CD4-positive, alpha-beta T cell treated with Interleukin-2 at 100 ng/mL for 4 hours (primary cell): Measurements from ENCODE around the gene CYTIP.
"Not testable (repeated sequence)": the region's sequence is repeated elsewhere in the genome, so short reads cannot be mapped to it uniquely, and the experiment has no call there.

ENCODE experiments used
- DNase-seq: peaks from one replicate; pipeline ENCODE4 v3.0.0-alpha.2; 2020; ENCODE audit warnings: low spot score

The CYTIP gene

DNA sequence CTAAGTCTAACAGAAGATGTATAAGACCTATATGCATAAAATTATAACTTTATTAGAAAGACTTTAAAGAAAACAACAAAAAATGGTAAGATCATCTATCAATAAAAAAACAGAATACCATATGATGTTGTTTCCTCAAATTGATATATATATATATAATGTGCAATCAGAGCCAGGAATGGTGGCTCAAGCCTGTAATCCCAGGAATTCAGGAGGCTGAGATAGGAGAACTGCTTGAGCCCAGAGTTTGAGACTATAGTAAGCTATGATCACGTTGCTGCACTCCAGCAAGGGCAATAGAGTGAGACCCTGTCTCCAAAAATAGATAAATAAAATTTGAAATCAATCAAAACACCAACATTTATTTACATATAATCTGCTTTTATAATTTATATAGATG, 19.5 kb downstream of the CYTIP start:
- no peak for DNase-seq

DNA sequence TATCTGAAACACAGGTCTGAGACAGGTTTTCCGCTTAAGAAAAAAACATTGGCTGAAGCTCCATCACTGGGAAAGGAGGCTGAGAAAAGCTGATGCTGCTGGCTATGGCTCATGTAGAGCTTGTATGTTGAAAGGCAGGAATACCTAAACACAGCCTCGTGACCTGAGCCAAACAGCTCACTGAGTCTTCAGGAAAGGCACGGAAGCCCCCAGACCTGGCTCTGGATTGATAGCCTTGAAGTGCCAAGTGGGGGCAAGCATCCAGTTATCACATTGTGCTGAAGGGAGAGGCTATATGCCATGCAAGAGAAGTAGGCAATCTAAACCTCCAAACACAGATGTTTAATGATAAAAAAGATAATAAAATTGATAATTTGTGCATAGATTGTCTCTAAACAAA, 21.9 kb downstream of the CYTIP start:
- DNase-seq = no peak

DNA sequence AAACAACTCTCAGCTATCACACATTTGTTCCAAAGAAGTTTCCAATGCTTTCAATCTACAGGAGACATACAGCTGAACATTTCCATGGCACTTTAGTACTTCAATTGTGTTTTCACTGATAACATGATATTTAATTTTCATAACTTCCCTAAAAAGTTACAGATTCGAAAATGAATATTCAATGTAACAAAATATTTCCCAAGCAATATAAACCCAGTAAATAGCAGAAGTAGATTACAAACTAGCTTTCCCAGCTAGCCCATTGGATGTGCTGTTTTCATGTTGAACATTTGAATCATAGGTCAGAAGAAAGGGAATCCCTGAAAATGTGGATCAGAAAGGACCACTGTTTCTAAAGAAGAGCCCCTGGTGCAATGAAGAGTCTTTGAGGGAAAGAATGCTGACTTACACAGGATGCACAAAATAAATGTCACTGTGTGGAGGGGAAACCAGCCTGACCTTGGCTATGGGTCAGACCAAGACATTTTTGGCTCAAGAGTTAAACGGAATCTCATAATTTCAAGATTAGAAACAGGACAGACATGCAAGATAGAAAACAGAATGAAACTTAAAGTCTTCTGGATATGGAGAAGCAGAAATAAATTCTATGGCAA, 22.5 kb downstream of the CYTIP start:
- DNase-seq = no peak

- DNase-seq = peak; percentile 62
Measured at GRCh38 chr2:157420771-157421323, 23.0 kb downstream of the CYTIP start.

- no peak for DNase-seq
Measured at GRCh38 chr2:157419031-157419575, 24.8 kb downstream of the CYTIP start.

DNA sequence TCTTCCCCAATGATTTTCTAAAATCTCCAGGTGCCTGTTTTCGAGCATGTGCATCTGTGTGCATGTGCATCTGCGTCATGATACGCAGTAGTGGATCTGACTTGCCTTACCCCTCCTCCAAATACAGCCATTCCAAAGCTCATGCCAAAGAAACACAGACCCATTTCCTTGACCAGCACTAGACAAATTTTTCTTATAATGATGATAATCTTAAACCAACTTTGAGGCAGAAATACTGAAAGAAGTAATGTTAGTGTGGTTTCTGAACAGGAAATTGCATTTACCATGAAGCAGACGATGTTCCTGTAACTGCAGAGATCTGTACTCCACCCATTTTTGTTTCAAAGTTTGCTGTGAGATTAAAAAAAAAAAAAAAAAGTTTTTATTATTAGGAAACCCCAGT, 25.6 kb downstream of the CYTIP start:
- DNase-seq = peak; percentile 81

- no peak for DNase-seq
Measured at GRCh38 chr2:157415591-157416101, 28.2 kb downstream of the CYTIP start.

DNA sequence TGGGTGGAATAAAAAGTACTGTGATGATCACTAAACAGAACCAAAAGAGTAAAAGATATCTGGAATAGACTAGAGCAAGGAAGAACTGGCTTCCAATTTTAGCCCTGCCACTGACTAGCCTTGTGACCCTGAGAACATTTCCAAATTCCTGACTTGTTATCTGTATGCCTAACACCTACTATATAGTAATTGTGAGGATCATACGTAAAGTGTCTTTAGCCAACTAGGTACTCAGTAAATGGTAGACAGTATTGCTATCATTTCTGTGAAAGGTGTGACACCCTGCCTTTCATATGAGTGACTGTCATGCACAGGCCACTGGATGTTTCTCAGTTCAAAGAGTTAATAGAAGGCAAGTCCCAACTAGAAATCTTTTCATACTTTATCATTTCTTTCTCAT, 29.8 kb downstream of the CYTIP start:
- peak; percentile 65 for DNase-seq

GRCh38 chr2:157413326-157414035, 30.4 kb downstream of the CYTIP start:
- DNase-seq = peak; percentile 92

DNA sequence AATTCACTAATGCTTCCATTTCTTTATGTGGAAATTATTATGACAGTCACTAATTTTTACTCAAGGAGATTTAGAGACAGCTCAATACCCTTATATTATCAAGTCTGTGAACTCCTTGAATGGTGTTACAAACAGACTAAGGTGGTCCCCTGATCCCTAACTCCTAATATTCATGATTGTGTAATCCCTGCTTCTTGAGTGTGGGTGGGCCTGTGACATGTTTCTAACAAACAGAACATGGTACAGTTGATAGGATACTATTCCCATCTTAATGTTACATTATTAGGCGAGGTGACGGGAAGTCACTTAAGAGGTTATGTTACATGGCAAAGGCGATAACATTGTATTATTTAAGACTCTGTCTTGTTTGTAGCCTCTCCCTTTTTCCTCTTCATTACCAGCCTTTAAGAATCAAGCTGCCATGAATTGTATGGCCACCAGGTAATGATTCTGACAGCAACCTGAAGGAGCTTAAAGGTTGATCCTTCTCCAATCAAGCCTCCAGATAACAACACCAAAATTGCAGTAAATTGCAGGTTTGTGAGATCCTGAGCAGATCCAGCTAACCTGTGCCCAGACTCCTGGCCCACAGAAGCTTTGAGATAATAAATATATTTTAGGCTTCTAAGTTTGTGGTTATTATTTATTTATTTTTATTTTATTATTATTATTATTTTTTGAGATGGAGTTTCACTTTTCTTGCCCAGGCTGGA, 32.1 kb downstream of the CYTIP start:
- no peak for DNase-seq

- DNase-seq = not testable (repeated sequence)
Measured at GRCh38 chr2:157405398-157405797, 38.5 kb downstream of the CYTIP start.

DNA sequence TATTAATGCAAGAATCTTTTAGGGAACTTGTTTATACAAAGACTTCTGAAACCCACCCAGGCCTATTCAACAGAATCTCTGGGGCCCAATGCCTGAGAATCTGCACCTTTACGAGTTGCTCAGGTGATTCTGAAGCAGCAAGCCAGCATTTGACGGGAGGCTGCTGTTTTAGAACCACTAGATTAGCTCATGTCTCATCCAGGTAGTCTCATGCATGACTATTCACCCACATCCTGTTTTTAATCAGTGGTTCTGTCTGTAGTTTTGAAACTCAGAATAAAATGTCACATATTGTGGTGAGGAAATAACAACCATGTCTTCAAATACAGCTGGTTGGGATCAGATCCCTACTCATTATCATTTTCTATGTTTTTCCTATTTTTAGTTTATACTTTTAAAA, 39.5 kb downstream of the CYTIP start:
- DNase-seq = peak; percentile 93

DNA sequence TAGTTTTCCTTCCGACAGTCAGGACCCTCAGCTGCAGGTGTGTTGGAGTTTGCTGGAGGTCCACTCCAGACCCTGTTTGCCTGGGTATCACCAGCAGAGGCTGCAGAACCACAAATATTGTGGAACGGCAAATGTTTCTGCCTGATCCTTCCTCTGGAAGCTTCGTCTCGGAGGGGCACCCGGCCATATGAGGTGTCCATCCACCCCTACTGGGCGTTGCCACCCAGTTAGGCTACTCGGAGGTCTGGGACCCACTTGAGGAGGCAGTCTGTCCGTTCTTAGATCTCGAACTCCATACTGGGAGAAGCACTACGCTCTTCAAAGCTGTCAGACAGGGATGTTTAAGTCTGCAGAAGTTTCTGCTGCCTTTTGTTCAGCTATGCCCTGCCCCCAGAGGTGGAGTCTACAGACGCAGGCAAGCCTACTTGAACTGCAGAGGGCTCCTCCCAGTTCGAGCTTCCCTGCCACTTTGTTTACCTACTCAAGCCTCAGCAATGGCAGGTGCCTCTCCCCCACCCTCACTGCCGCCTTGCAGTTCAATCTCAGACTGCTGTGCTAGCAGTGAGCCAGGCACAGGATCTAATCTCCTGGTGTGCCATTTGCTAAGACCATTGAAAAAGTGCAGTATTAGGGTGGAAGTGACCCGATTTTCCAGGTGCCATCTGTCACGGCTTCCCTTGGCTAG, 40.9 kb downstream of the CYTIP start:
- not testable (repeated sequence) for DNase-seq

GRCh38 chr2:157395811-157396210, 48.1 kb downstream of the CYTIP start:
- no peak for DNase-seq

DNA sequence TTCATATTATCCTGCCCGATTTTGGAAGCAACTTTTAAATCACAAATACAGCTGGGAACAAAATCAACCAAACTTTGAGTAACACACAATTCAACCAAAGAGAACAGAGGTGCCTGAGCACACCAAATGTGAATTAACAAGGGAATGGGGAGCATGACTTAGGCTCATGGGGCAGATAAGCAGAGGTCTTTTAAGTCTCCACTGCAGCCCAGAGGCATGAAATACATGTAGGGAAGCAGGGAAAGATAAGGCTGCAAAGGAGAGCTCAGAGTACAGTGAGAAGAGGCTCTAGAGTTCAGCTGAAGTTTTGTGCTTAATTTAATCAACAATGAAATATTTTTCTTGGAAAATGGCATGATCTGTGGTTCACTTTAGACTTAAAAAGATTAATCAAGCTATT, 49.0 kb downstream of the CYTIP start:
- DNase-seq = no peak

GRCh38 chr2:157393348-157393747, 50.5 kb downstream of the CYTIP start:
- DNase-seq = no peak

GRCh38 chr2:157388827-157389226, 55.1 kb downstream of the CYTIP start:
- DNase-seq = no peak

DNA sequence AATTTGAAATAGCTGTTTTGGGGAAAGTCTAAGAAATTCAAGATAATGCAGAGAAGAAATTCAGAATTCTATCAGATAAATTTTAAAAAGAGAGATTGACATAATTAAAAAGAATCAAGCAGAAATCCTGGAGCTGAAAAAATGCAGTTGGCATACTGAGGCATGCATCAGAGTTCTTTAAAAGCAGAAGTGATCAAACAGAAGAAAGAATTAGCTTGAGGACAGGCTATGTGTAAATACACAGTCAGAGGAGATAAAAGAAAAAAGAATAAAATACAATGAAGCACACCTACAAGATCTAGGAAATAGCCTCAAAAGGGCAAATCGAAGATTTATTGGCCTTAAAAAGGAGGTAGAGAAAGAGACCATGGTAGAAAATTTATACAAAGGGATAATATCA, 57.1 kb downstream of the CYTIP start:
- no peak for DNase-seq

DNA sequence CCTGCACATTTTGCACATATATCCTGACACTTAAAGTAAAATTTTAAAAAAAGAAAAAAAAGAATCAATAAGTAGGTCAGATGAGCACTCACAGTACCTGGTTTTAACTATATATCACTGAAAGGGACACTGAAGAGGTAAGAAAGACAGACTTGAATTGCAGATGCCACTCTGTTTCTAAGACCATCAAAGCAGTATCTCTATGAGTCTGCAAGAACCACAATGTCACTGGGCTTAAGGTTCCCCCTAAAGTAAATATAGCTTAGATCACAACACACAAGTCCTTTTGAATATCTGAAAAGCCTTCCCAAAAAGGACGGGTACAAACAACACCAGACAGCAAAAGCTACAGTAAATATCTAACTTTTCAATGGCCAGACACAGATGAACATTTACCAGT, 57.6 kb downstream of the CYTIP start:
- no peak for DNase-seq

GRCh38 chr2:157377861-157378260, 66.0 kb downstream of the CYTIP start:
- no peak for DNase-seq

DNA sequence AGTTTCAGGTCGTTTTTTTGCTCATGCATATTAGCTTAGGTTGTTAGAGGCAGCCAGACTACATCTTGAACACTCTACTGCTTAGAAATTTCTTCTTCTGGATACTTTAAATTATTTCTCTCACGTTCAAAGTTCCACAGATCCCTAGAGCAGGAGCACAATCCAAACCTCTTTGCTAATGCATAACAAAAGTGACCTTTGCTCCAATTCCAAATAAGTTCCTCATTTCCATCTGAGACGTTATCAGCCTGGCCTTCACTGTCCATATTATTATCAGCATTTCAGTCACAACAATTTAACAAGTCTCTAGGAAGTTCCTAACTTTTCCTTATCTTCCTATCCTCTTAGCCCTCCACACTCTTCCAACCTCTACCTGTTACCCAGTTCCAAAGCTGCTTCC, 67.8 kb downstream of the CYTIP start:
- no peak for DNase-seq

GRCh38 chr2:157375384-157375783, 68.5 kb downstream of the CYTIP start:
- DNase-seq = no peak
